HG03095 (cell line): ENCODE measurements around the gene SMTN.
A peak's percentile ranks its signal among the peaks of the same experiment; 100 is the strongest.
"Not testable (repeated sequence)": the region's sequence is repeated elsewhere in the genome, so short reads cannot be mapped to it uniquely, and the experiment has no call there.

Source experiments
- ATAC-seq: cut with Tn5 transposase; IDR thresholded peaks from one replicate; pipeline ENCODE4 v1.9.1; 2021; ENCODE audit warnings: moderate library complexity; ENCODE audit not compliant: unreplicated experiment

SMTN gene

GRCh38 chr22:31069691-31070314, 11.3 kb upstream of the SMTN start:
- not testable (repeated sequence) for ATAC-seq

GRCh38 chr22:31073125-31073524, 8.0 kb upstream of the SMTN start:
- ATAC-seq = not testable (repeated sequence)

GRCh38 chr22:31073545-31074145, 7.5 kb upstream of the SMTN start:
- not testable (repeated sequence) for ATAC-seq

- no peak for ATAC-seq
These were observed 5.2 kb upstream of the SMTN start for GRCh38 chr22:31075961-31076360.

- ATAC-seq = no peak
These were observed 3.4 kb upstream of the SMTN start for GRCh38 chr22:31077681-31078080.

GRCh38 chr22:31078389-31078788, 2.7 kb upstream of the SMTN start:
- ATAC-seq = not testable (repeated sequence)

DNA sequence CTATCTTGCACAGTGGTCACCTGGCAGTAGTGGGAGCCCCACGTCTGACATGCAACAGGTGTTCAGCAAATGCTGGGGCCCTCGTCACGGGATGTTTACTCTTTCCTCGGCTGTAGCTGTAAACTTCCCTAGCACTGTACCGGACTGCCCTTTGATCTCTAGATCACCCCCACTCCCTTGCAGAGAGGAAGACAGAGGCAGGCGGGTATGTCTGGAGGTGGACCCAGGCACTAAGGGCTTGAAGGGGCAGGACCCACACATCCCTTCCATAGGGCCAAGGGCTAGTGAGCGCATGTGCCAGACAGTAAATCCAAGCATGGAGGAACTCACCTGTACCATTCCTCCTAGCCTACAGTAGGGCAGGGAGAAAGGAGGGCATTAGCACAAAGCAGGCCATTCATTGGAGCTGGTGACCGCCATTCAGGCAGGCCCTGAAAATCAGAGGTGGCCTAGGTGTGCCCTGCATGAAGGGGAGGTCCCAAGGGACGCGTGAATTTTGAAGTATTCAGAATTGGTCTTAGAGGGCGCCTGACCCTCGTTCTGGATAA, 1.9 kb upstream of the SMTN start:
- no peak for ATAC-seq

DNA sequence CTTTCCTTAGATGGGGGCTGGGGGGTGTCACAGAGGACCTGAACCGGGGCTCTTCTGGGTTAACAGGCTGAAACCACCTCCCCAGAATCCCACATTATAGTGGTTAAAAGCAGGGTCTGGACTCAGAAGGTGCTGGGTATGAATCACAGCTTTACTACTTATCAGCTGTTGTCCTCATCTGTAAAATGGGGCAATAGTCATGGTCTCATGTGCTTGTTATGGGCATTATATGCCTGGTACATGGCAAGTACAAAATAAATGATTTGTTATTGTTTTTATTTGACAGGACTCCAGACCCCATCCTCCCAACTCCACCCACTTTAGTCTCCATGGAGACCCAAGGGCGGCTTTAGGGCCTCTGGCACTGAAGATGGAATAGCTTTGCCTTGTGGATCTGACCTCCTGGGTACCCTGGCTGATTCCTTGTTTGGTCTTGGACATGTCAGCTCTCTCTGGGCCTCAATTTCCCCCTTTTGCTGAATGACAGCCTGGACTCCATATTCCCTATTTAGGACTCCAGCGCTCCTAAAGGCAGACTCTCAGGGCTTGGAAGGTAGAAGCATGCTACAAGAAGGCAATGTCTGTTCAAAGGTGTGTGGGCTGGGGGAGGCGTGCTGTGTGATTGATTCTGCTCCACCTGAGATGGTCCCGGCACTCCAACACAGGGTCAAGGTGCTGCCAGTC, 812 bp upstream of the SMTN start:
- ATAC-seq = no peak

DNA sequence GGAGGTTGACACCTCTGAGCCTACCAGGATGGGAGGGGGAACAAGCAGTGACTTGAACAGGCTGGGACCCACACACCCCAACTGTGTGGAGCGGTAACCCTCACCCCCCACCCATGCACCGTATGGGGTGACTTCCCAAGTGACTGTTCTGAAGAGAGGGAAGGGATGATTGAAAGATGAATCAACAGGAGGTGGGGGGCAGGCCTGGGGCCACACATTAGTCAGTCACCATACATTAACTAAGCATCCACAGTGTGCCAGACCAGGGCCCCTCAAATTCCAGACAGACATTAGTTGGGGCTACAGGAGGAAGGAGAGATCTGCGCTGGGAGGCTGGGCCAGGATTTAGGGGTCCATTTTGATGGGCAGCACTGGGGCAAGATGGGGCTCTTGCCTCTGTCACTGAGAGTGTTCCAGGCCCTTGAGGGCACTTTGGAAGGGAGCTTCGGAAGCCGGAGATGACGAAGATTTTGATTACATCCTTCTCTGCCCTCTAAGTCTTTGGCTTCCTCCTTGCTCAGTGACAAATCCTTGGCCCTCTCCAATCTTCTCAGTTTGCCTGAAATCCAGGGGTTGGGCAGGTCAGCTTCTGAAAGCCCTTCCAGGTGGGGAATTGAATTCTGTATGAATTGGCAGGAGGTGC, 966 bp downstream of the SMTN start:
- no peak for ATAC-seq

DNA sequence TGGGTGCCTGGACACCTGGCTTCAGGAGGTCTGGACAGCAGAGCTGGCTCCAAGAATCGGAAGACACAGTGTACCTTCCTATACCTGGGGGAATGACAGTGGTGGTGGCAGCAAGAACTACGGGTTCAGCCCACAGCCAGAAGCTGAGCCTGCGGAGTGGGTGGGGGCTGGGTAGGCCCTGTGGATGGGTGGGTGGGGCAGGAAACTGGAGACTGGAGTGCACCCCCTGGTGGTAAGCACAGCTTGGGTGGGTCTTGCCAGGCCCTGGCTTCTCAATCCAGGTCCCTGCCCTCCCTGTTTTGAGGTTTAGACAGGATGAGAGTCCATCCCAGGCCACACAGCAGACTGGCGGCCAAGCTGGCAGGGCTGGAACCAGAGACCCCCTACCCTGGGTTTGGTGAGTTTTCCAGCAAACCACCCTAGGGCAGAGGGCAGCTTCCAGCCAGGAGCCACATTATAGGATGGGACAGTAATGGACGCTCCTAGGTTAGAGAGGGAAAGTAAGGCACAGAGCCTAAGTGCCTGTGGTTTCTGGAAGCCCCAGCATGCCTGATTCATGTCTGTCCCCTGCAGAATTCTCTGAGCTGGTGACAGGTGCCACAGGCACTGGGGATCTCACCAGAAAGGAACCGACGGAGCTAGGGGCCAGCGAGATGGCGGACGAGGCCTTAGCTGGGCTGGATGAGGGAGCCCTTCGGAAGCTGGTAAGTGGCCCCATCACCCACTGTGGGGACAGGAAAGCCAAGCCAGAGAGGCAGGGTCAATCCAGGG, 1.7 kb downstream of the SMTN start:
- no peak for ATAC-seq

- no peak for ATAC-seq
These were observed 2.3 kb downstream of the SMTN start for GRCh38 chr22:31083377-31083768.

DNA sequence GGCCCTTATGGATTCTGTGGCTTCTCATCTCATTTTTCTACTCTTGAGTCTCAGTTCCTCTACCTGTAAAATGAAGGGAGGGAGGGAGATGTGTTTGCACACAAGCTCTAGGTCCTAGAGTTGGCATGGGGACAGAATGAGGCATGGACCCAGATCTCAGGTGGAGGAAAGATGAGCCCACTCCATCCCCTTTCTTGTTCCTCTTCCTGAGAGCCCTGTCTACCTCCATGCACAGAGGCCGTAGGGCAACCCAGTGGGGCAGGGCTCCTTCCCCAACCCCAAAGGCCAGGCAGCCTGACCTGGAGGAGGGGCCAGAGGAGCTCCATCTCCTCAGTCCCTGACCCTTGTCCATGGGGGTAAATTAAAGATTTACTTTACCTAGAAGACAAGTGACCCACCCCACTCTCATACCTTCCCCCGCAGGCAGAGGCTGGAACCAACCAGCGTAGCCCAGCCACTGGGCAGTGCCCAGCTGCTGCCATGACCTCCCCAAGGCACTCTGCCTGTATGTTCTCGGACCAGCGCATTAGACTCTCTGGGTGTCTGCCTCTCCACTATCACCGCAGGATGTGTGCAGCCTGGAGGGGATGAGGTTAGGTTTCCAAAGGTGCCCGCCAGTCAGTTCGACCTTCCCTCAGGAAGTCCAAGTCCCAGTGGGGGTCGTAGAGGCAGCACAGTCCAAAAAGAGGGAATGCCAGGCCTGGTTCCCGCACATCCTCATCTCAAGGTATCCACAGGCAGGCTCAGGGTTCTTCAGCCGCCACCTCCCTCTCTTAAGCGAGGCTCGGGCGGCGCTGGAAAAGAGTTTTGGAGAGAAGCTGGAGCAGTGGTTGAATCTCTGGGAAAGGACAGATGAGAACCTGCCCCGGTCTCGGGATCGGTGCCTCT, 3.0 kb downstream of the SMTN start:
- ATAC-seq = no peak

GRCh38 chr22:31084811-31085492, 3.8 kb downstream of the SMTN start:
- ATAC-seq = peak; percentile 56

GRCh38 chr22:31085493-31085824, 4.3 kb downstream of the SMTN start:
- ATAC-seq = no peak

- ATAC-seq = no peak
These were observed 4.8 kb downstream of the SMTN start for GRCh38 chr22:31085928-31086327.

GRCh38 chr22:31086703-31087330, 5.7 kb downstream of the SMTN start:
- ATAC-seq = no peak

- no peak for ATAC-seq
These were observed 6.7 kb downstream of the SMTN start for GRCh38 chr22:31087744-31088215.

DNA sequence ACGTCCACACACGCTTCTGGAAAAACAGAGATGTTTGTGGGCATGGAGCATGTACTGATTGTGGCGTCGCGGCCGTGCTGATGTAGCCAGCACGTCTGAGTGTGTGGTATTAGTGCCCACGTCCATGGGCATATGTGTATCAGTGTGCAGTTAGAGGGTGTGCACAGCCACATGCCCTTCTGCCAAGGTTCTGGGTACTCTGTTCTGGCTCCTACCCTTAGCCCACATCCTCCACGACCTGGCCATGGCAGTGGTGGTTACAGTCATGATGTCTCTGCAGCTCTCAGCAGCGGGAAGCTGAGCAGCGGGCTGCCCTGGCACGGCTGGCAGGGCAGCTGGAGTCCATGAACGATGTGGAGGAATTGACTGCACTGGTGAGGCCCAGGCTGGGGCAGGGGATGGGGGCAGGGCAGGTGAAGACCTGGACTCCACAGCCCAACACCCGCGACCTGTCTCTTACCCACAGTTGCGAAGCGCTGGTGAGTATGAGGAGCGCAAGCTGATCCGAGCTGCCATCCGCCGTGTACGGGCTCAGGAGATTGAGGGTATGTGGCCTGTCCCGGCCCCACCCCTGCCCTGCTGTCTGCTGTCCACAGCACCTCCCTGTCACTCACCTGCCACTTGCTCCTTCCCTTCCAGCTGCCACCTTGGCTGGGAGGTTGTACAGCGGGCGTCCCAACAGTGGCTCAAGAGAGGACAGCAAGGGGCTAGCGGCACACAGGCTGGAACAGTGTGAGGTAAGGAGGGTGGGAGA, 7.3 kb downstream of the SMTN start:
- ATAC-seq = no peak
